Measurements from ENCODE around the gene CAPN10.

The CAPN10 gene

GRCh38 chr2:240591226-240591625 is 4.7 kb downstream of the CAPN10 start:
- ATAC-seq (ENCODE audit: insufficient read depth, low read depth) (no peak), DNase-seq (no peak)
- Histone ChIP-seq H3K27ac (ENCODE audit: low read length) (no peak overlapping the region), H3K4me2 (ENCODE audit: insufficient read depth, low read length) (no peak overlapping the region), H4K20me1 (ENCODE audit: insufficient read depth, low read length) (peaks cover 93% of the 10 kb centered on the region), H3K36me3 (ENCODE audit: insufficient read depth, low read length) (peaks cover 68% of the 10 kb centered on the region), H3K9me3 (ENCODE audit: insufficient read depth, low read length, severe bottlenecking) (no peaks in the 10 kb centered on the region), H3K27me3 (ENCODE audit: insufficient read depth, low read length, poor library complexity) (no peaks in the 10 kb centered on the region), H3K9ac (ENCODE audit: low read depth, low read length) (no peak overlapping the region), H3K4me3 (ENCODE audit: low read depth in 1 of 2, low read length in 2 of 2) (no peak overlapping the region), H3K4me1 (ENCODE audit: insufficient read depth, low read length) (peaks cover 22% of the 10 kb centered on the region), H3K79me2 (ENCODE audit: insufficient read depth, low read length) (peaks cover 79% of the 10 kb centered on the region), H2AFZ (ENCODE audit: low read depth, low read length) (no peak overlapping the region)
- TF ChIP-seq EZH2 (IDR thresholded peaks at IDR 0.05; ENCODE audit: borderline replicate concordance, low read depth, low read length, severe bottlenecking): no peak
- no peak for TF ChIP-seq CTCF (IDR thresholded peaks at IDR 0.05; ENCODE audit: borderline replicate concordance, extremely low read depth, low read length, poor library complexity, severe bottlenecking)

- DNase-seq: no peak
- Histone ChIP-seq H4K20me1 (ENCODE audit: insufficient read depth, low read length) (peaks cover 98% of the 10 kb centered on the region), H3K4me3 (ENCODE audit: low read depth in 1 of 2, low read length in 2 of 2) (no peak overlapping the region), H3K4me1 (ENCODE audit: insufficient read depth, low read length) (peaks cover 22% of the 10 kb centered on the region), H3K79me2 (ENCODE audit: insufficient read depth, low read length) (peaks cover 77% of the 10 kb centered on the region), H3K27ac (ENCODE audit: low read length) (no peak overlapping the region), H3K36me3 (ENCODE audit: insufficient read depth, low read length) (peaks cover 74% of the 10 kb centered on the region), H3K4me2 (ENCODE audit: insufficient read depth, low read length) (no peak overlapping the region), H3K9ac (ENCODE audit: low read depth, low read length) (no peak overlapping the region), H2AFZ (ENCODE audit: low read depth, low read length) (no peak overlapping the region), H3K9me3 (ENCODE audit: insufficient read depth, low read length, severe bottlenecking) (no peaks in the 10 kb centered on the region), H3K27me3 (ENCODE audit: insufficient read depth, low read length, poor library complexity) (no peaks in the 10 kb centered on the region)
- ATAC-seq (ENCODE audit: insufficient read depth, low read depth): no peak
- TF ChIP-seq EZH2 (IDR thresholded peaks at IDR 0.05; ENCODE audit: borderline replicate concordance, low read depth, low read length, severe bottlenecking): no peak
- no peak for TF ChIP-seq CTCF (IDR thresholded peaks at IDR 0.05; ENCODE audit: borderline replicate concordance, extremely low read depth, low read length, poor library complexity, severe bottlenecking)
These were observed 5.2 kb downstream of the CAPN10 start for GRCh38 chr2:240591784-240592183.

- ATAC-seq (ENCODE audit: insufficient read depth, low read depth): no peak
- Histone ChIP-seq H3K4me3 (ENCODE audit: low read depth in 1 of 2, low read length in 2 of 2) (no peak overlapping the region), H3K9ac (ENCODE audit: low read depth, low read length) (no peak overlapping the region), H3K27me3 (ENCODE audit: insufficient read depth, low read length, poor library complexity) (no peaks in the 10 kb centered on the region), H3K79me2 (ENCODE audit: insufficient read depth, low read length) (peaks cover 63% of the 10 kb centered on the region), H3K36me3 (ENCODE audit: insufficient read depth, low read length) (peaks cover 87% of the 10 kb centered on the region), H3K9me3 (ENCODE audit: insufficient read depth, low read length, severe bottlenecking) (no peaks in the 10 kb centered on the region), H3K27ac (ENCODE audit: low read length) (no peak overlapping the region), H4K20me1 (ENCODE audit: insufficient read depth, low read length) (peaks cover 98% of the 10 kb centered on the region), H2AFZ (ENCODE audit: low read depth, low read length) (no peak overlapping the region), H3K4me2 (ENCODE audit: insufficient read depth, low read length) (no peak overlapping the region), H3K4me1 (ENCODE audit: insufficient read depth, low read length) (peaks cover 11% of the 10 kb centered on the region)
- TF ChIP-seq CTCF (IDR thresholded peaks at IDR 0.05; ENCODE audit: borderline replicate concordance, extremely low read depth, low read length, poor library complexity, severe bottlenecking): no peak
- no peak for TF ChIP-seq EZH2 (IDR thresholded peaks at IDR 0.05; ENCODE audit: borderline replicate concordance, low read depth, low read length, severe bottlenecking)
- no peak for DNase-seq
These were observed 6.6 kb downstream of the CAPN10 start for GRCh38 chr2:240593026-240593702.
